Upper lobe of left lung (tissue), 6 donors: Measurements from ENCODE around the gene SLC17A8. TPM values are rescaled to one million over a fixed set of nuclear protein-coding genes. Genes with fewer than 3 reads are reported as not detected.
A peak's percentile ranks its signal among the peaks of the same experiment; 100 is the strongest.

ENCODE experiments used
- ATAC-seq, 2 donors: fragments of 200-7000 bp; cut with Tn5 transposase; one replicate each; pipeline ENCODE4 v1.9.1; 2022; ENCODE audit warnings: mild to moderate bottlenecking in 2 of 2, moderate library complexity in 2 of 2; ENCODE audit not compliant: low FRiP score in 2 of 2
- DNase-seq, 2 donors: peaks; one replicate each; pipeline ENCODE4 v3.0.0-alpha.2; 2019 to 2020
- H3K27ac ChIP-seq, 4 donors: fragments of 200-600 bp; sonication (generic); one replicate each; pipeline ENCODE4 v1.5.1; 2016 to 2019
- H3K27me3 ChIP-seq, 4 donors: fragments of 200-600 bp; sonication (generic); one replicate each; pipeline ENCODE4 v1.5.1; 2017 to 2019
- H3K36me3 ChIP-seq, 4 donors: fragments of 200-600 bp; sonication (generic); one replicate each; pipeline ENCODE4 v1.5.1; 2016 to 2019
- H3K4me1 ChIP-seq, 4 donors: fragments of 200-600 bp; sonication (generic); one replicate each; pipeline ENCODE4 v1.5.1; 2018 to 2019
- H3K4me3 ChIP-seq, 4 donors: fragments of 200-600 bp; sonication (generic); one replicate each; pipeline ENCODE4 v1.5.1; 2017 to 2019; ENCODE audit warnings: mild to moderate bottlenecking in 2 of 4, moderate library complexity in 1 of 4
- H3K9me3 ChIP-seq, 4 donors: fragments of 200-600 bp; sonication (generic); one replicate each; pipeline ENCODE4 v1.5.1; 2018 to 2019
- EP300 ChIP-seq, 4 donors: sonication (generic); formaldehyde crosslinking; IDR thresholded peaks; one replicate each; pipeline ENCODE4 v1.5.1; 2017; ENCODE audit warnings: antibody characterized with exemption in 4 of 4, control low read depth in 2 of 4
- POLR2A ChIP-seq, 4 donors: fragments of 450-650 bp; IDR thresholded peaks; one replicate each; pipeline ENCODE4 v1.5.1; 2016 to 2017; ENCODE audit warnings: antibody characterized with exemption in 4 of 4, mild to moderate bottlenecking in 2 of 4
- POLR2AphosphoS5 ChIP-seq, 2 donors: sonication (generic); formaldehyde crosslinking; IDR thresholded peaks; one replicate each; pipeline ENCODE4 v1.5.1; 2017; ENCODE audit warnings: antibody characterized with exemption in 2 of 2
- WGBS, 2 donors: methylation state at CpG; one replicate each; pipeline ENCODE4 v1.1.5; 2017 to 2018; 5-methylcytosine and 5-hydroxymethylcytosine counted together
- total RNA-seq, 6 donors: library from RNA; depleted of rRNA in 4 of 6; stranded (reverse); fragments of >200 nt in 4 of 6; gene quantifications; one replicate each; pipeline versions ENCODE4 v1.1.0 to v1.2.1, GENCODE V29; 2016 to 2021
- TF ChIP-seq, protein P1 (sequence below), 6 experiments: fragments of 450-650 bp in 4 of 6; fragments of 200-600 bp in 2 of 6; sonication (generic) in 2 of 6; IDR thresholded peaks; one replicate each; pipeline ENCODE4 v1.5.1; 2016 to 2019; ENCODE audit warnings: antibody characterized with exemption in 6 of 6
- donor health status: DM: no; HTN: no; CAD: no; lungs with moderate emphysema.
- donor health status: DM: no; HTN: yes; CAD: no; lungs with severe emphysema.

The SLC17A8 gene
- total RNA-seq, 6 donors from 2014 or later: 0.11 to 0.55 (median 0.36) TPM; not detected in 2

DNA sequence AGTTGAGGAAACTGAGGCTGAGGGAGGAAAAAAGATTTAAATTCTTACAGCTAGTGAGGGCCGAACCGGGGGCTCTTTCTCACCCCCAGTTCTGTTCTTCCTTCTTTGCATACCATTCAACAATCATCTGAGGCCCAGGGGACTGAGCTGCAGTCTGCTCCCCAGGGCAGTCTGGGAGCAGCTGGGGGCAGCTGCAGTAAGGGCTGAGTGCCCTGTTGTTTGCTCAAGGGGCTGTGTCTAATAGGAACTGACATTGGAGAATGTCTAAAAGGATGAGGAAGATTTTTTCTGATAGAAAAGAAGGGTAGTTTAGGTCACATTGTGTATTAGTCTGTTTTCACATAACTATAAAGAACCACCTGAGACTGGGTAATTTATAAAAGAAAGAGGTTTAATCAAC is 42.2 kb downstream of the SLC17A8 start:
- ATAC-seq (no peak), DNase-seq (no peak)
- Histone ChIP-seq H3K4me3 (no peak overlapping the region), H3K36me3 (no peaks in the 10 kb centered on the region), H3K27me3 (no peaks in the 10 kb centered on the region), H3K4me1 (no peaks in the 10 kb centered on the region), H3K27ac (no peak overlapping the region), H3K9me3 (no peaks in the 10 kb centered on the region)
- no peak for TF ChIP-seq POLR2A (IDR thresholded peaks at IDR 0.05)
- TF ChIP-seq, protein P1, sequence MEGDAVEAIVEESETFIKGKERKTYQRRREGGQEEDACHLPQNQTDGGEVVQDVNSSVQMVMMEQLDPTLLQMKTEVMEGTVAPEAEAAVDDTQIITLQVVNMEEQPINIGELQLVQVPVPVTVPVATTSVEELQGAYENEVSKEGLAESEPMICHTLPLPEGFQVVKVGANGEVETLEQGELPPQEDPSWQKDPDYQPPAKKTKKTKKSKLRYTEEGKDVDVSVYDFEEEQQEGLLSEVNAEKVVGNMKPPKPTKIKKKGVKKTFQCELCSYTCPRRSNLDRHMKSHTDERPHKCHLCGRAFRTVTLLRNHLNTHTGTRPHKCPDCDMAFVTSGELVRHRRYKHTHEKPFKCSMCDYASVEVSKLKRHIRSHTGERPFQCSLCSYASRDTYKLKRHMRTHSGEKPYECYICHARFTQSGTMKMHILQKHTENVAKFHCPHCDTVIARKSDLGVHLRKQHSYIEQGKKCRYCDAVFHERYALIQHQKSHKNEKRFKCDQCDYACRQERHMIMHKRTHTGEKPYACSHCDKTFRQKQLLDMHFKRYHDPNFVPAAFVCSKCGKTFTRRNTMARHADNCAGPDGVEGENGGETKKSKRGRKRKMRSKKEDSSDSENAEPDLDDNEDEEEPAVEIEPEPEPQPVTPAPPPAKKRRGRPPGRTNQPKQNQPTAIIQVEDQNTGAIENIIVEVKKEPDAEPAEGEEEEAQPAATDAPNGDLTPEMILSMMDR (IDR thresholded peaks at IDR 0.05): no peak
- TF ChIP-seq POLR2AphosphoS5 (IDR thresholded peaks at IDR 0.05): no peak
- TF ChIP-seq EP300 (IDR thresholded peaks at IDR 0.05): no peak
- WGBS, 2 donors: 85 to 93% methylated on average over 2 of the region's 2 CpGs

DNA sequence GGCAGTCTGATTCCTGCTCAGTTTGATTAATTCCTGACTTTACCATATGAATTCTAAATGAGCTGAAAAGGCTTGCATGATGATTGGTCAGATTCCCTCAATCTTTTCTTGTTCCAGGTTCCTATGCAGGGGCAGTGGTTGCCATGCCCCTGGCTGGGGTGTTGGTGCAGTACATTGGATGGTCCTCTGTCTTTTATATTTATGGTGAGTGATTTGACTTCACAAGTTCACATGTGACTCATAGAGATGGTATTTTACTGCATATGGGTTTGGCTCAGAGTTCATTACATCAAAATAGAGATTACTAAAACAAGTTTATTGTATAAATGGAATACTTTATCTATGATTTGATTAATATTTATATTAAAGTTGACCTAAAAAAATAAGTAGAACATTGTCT is 44.8 kb downstream of the SLC17A8 start:
- Histone ChIP-seq H3K9me3 (no peaks in the 10 kb centered on the region), H3K27me3 (no peaks in the 10 kb centered on the region), H3K4me1 (no peaks in the 10 kb centered on the region), H3K4me3 (no peak overlapping the region), H3K36me3 (no peaks in the 10 kb centered on the region), H3K27ac (no peak overlapping the region)
- DNase-seq: no peak
- no peak for ATAC-seq
- TF ChIP-seq POLR2A (IDR thresholded peaks at IDR 0.05) (no peak), POLR2AphosphoS5 (IDR thresholded peaks at IDR 0.05) (no peak), EP300 (IDR thresholded peaks at IDR 0.05) (no peak)
- TF ChIP-seq, protein P1 (IDR thresholded peaks at IDR 0.05): no peak

DNA sequence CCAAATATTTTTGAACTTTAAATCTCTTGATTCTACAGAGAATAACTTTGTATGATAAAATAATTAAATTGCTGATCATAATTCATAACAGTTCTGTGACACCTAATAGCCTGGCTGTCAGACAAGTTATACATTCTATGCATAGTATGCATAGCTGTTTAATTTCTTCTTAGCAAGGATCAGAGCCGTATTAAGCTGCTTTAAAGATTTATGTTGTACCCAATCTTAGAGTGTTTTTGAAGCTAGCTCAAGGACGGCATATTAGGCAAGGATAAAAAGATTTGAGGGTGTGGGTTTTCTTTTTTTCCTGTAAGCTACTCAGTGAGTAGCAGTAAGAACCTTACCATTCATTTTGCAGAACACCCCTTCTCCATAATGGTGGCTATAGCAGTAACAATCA is 45.9 kb downstream of the SLC17A8 start:
- DNase-seq (no peak), ATAC-seq (no peak)
- Histone ChIP-seq H3K4me3 (no peak overlapping the region), H3K36me3 (no peaks in the 10 kb centered on the region), H3K9me3 (no peaks in the 10 kb centered on the region), H3K4me1 (no peaks in the 10 kb centered on the region), H3K27ac (no peak overlapping the region), H3K27me3 (no peaks in the 10 kb centered on the region)
- TF ChIP-seq POLR2AphosphoS5 (IDR thresholded peaks at IDR 0.05) (no peak), POLR2A (IDR thresholded peaks at IDR 0.05) (no peak), EP300 (IDR thresholded peaks at IDR 0.05) (no peak)
- TF ChIP-seq, protein P1 (IDR thresholded peaks at IDR 0.05): no peak
- WGBS, 2 donors: 47 to 62% methylated on average over 2 of the region's 2 CpGs

DNA sequence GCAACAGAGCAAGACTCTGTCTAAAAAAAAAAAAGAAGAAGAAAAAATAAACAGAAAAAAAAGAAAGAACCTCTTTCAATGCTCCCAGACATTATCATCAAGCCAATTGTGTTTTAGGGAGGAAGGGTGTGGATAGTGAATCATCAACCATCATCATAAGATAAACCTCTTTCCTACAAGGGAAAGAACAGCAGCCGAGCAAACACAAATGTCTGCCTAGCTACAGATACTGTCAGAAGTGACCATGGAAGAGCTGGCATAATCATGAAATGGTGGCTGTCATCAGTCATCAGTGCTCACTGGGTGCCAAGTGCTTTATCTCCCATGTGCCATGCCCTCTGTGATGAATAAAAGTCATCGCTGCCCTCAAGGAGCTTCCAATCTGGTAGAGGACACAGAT is 46.6 kb downstream of the SLC17A8 start:
- Histone ChIP-seq H3K9me3 (no peaks in the 10 kb centered on the region), H3K4me3 (no peak overlapping the region), H3K36me3 (no peaks in the 10 kb centered on the region), H3K4me1 (no peaks in the 10 kb centered on the region), H3K27me3 (no peaks in the 10 kb centered on the region), H3K27ac (no peak overlapping the region)
- DNase-seq (no peak), ATAC-seq (no peak)
- no peak for TF ChIP-seq POLR2AphosphoS5 (IDR thresholded peaks at IDR 0.05)
- no peak for TF ChIP-seq EP300 (IDR thresholded peaks at IDR 0.05)
- TF ChIP-seq, protein P1 (IDR thresholded peaks at IDR 0.05): no peak
- TF ChIP-seq POLR2A (IDR thresholded peaks at IDR 0.05): no peak
- WGBS, 2 donors: 80 to 87% methylated on average over 2 of the region's 2 CpGs

DNA sequence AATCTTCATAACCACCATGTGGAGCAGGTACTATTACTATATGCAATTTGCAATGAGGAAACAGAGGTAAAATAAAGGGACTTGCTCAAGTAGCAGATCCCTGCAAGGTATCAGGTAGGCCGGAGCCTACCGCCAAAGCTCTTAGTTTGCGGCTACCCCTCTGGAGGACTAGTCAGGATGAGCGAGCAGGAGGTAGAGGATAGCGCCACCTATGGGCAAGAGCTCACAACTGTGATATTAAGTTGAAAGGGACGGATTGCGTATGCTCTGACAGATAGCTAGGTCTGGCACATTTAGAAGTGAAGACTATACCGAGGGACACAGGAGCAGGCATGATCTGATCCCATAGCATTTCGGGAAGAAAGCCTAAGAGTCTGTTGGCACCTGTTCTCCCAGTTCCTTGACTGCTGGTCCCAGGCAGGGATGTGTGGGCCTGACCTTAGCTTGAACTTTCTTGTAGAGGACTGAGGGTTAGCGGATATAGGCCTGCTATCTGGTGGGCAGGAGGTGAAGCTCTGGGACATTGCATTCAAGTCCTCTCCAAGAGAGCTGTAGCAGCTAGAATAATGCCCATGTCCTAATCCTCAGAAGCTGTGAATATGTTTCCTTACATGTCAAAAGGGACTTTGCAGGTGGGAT is 48.0 kb downstream of the SLC17A8 start:
- Histone ChIP-seq H3K9me3 (no peaks in the 10 kb centered on the region), H3K4me1 (no peaks in the 10 kb centered on the region), H3K4me3 (no peak overlapping the region), H3K27ac (no peak overlapping the region), H3K27me3 (no peaks in the 10 kb centered on the region), H3K36me3 (no peaks in the 10 kb centered on the region)
- TF ChIP-seq, protein P1 (IDR thresholded peaks at IDR 0.05): peak in 5 of 6 experiments; percentile 9 to 70 (median 56)
- TF ChIP-seq POLR2AphosphoS5 (IDR thresholded peaks at IDR 0.05): no peak
- DNase-seq (peak in 1 of 2 donors; percentile 70), ATAC-seq (peak; percentile 44 to 77)
- WGBS, 2 donors: 53 to 55% methylated on average over 10 of the region's 10 CpGs
